ENCODE results near the gene PKN1. TPM values are rescaled to one million over a fixed set of nuclear protein-coding genes. Genes with fewer than 3 reads are reported as not detected.

Gene PKN1
- total RNA-seq, 1 experiment from 2014 or later: 138 TPM

- TF ChIP-seq CTCF (IDR thresholded peaks at IDR 0.05; ENCODE audit: unreplicated experiment): no peak
Measured at GRCh38 chr19:14430712-14431111, 2.4 kb upstream of the PKN1 start.

DNA sequence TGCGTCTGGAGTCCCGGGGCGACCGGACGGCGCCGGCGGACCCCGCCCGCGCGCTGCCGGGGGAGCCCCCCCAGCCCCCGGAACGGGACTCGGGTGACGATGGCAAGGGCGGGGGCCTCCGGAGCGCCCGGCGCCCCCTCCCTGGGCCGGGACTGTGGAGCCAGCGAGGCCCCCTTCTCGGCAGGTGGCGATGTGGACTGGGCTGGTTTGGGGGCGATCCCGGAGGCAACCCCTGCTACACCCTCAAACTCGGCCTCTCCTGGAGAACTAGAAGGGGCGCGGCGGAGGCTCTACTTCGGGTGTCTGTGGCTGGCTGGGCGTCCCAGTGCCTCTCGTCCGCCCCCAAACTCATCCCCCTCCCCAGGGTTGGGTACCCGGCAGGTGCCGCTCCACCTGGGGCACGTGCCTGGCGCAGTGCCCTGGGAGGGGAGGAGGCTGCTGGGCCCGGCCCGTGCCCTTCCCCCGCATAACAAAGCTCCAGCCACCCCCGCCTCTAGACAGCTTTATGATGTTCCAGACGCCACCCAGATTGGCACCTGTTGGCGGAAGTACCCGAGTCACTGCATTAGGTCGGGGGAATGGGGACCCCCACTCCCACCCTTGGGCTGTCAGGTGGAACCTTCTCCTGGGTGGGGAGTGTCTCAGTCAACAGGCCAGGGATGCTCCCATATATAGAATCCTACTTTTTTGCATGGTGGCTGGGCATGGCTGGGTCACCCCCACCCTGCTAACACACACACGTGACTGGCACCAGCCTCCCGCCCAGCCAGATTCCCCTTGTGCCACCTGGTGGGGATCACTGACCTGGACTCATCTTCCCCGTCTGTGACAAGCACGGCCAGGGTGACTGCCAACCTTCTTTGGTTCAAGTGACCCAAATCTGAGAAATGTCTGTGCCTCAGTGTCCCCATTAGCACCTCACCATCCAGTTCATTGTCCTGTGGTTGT is 722 bp downstream of the PKN1 start:
- TSS peak; percentile 27 for BruUV-seq (replicated peaks)
- no peak for TF ChIP-seq CTCF (IDR thresholded peaks at IDR 0.05; ENCODE audit: unreplicated experiment)
- DNase-seq: peak; percentile 60
- Mint-ChIP-seq H3K27me3 (ENCODE audit: unreplicated experiment) (peaks cover 12% of the 10 kb centered on the region), H3K36me3 (ENCODE audit: insufficient read depth, unreplicated experiment) (peaks cover 40% of the 10 kb centered on the region), H3K4me1 (ENCODE audit: low read depth, unreplicated experiment) (peaks cover 14% of the 10 kb centered on the region), H3K27ac (ENCODE audit: unreplicated experiment) (no peak overlapping the region), H3K4me3 (ENCODE audit: low read depth, unreplicated experiment) (peak overlapping the region; percentile 71), H3K9me3 (ENCODE audit: low read depth, unreplicated experiment) (no peaks in the 10 kb centered on the region)
- CTCF ChIA-PET: interaction anchor here (0.7 kb wide), 1 partner anchor 796 kb away, joined by 3 read pairs; no protein-coding TSS in a partner anchor
- intact Hi-C loops (cut with micrococcal nuclease; ENCODE audit: unreplicated experiment): no loop called here

More at GRCh38 chr19:14430712-14431111, 2.4 kb upstream of the PKN1 start:
- no peak for DNase-seq
- CTCF ChIA-PET: interaction anchor here (0.6 to 0.8 kb wide), 2 partner anchors 89 to 362 kb away, joined by 4 to 6 read pairs; no protein-coding TSS in a partner anchor
- H3K27me3 Mint-ChIP-seq (ENCODE audit: unreplicated experiment): peaks cover 12% of the 10 kb centered on the region
- BruUV-seq (replicated peaks): no TSS peak
- peaks cover 40% of the 10 kb centered on the region for H3K36me3 Mint-ChIP-seq (ENCODE audit: insufficient read depth, unreplicated experiment)
- H3K9me3 Mint-ChIP-seq (ENCODE audit: low read depth, unreplicated experiment): no peaks in the 10 kb centered on the region
- peaks cover 14% of the 10 kb centered on the region for H3K4me1 Mint-ChIP-seq (ENCODE audit: low read depth, unreplicated experiment)
- intact Hi-C loops (cut with micrococcal nuclease; ENCODE audit: unreplicated experiment): no loop called here
- no peak overlapping the region for H3K4me3 Mint-ChIP-seq (ENCODE audit: low read depth, unreplicated experiment)
- H3K27ac Mint-ChIP-seq (ENCODE audit: unreplicated experiment): no peak overlapping the region

DNA sequence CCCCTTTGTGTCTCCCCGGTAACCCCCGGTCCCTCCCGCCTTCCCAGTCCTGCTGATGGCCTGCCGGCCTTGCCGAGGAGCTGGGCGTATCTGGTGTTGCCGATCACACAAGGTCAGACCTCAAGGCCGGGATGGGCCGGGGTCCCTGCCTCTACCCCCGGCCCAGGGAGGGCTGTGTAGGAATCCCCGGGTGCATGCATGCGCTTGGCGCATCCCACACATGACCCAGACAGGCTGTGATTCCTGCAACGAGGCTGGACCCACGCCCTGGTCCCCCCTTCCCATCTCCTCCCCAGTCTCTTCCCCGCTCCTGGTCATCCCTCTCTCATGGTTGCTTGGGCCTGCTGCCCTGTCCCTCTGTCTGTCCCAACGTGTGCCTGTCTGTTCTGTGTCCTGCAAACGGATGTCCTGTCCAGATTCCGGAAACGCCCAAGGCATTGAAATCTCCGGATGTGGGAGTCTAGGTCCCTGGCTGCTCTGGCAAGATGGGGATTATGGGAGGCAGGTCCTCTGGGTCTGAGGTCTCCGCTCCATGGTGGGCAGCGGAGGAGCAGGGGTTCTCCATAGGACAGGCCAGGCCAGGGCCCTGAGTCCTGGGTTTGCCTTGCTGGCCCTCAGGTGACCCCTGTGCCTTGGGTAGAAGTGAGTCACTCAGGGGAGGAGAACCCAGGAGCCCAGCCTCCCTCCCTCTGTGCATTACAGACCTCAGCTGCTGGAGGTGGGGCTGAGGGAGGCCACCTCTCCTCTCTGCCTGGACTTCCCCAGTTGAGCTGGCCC is 1.6 kb downstream of the PKN1 start:
- intact Hi-C loops (cut with micrococcal nuclease; ENCODE audit: unreplicated experiment): no loop called here
- TF ChIP-seq CTCF (IDR thresholded peaks at IDR 0.05; ENCODE audit: unreplicated experiment): no peak
- H3K9me3 Mint-ChIP-seq (ENCODE audit: low read depth, unreplicated experiment): no peaks in the 10 kb centered on the region
- CTCF ChIA-PET: interaction anchor here (0.5 to 0.6 kb wide), 2 partner anchors 120 to 420 kb away, joined by 3 read pairs; no protein-coding TSS in a partner anchor
- H3K27ac Mint-ChIP-seq (ENCODE audit: unreplicated experiment): peak overlapping the region; percentile 84
- peaks cover 12% of the 10 kb centered on the region for H3K27me3 Mint-ChIP-seq (ENCODE audit: unreplicated experiment)
- H3K4me1 Mint-ChIP-seq (ENCODE audit: low read depth, unreplicated experiment): peaks cover 20% of the 10 kb centered on the region
- peak overlapping the region; percentile 71 for H3K4me3 Mint-ChIP-seq (ENCODE audit: low read depth, unreplicated experiment)
- peaks cover 44% of the 10 kb centered on the region for H3K36me3 Mint-ChIP-seq (ENCODE audit: insufficient read depth, unreplicated experiment)
- peak; percentile 78 for DNase-seq
- BruUV-seq (replicated peaks): no TSS peak

DNA sequence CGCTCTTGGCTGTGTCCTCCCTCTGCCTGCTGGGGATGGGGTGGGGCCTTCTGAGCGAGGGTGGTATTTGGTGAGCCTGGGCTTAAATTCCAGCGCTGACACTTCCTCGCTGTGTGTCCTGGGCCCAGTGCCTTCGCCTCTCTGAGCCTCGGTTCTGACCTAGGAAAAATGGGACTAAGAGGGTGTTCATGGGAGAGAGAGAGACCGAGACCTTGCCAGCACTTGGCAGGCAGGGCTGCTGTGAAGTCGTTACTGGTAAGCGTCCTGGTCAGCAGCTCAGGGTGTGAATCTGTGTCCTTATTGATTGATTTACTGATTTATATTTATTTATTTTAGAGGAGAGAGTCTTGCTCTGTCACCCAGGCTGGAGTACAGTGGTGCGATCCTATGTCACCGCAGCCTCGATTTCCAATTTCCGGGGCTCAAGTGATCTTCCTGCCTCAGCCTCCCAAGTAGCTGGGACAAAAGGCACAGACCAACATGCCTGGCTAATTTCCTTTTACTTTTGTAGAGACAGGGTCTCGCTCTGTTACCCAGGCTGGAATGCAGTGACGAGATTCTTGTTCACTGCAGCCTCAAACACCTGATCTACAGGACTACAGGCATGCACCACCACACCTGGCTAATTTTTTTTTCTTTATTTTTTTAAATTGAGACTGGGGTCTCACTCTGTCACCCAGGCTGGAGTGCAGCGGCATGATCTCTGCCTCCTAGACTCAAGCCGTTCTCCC is 2.4 kb downstream of the PKN1 start:
- peak overlapping the region; percentile 71 for H3K4me3 Mint-ChIP-seq (ENCODE audit: low read depth, unreplicated experiment)
- H3K27ac Mint-ChIP-seq (ENCODE audit: unreplicated experiment): peak overlapping the region; percentile 84
- H3K27me3 Mint-ChIP-seq (ENCODE audit: unreplicated experiment): peaks cover 9% of the 10 kb centered on the region
- CTCF ChIA-PET: interaction anchor here (0.5 kb wide), 1 partner anchor 420 kb away, joined by 3 read pairs; no protein-coding TSS in a partner anchor
- DNase-seq: no peak
- H3K4me1 Mint-ChIP-seq (ENCODE audit: low read depth, unreplicated experiment): peaks cover 20% of the 10 kb centered on the region
- no TSS peak for BruUV-seq (replicated peaks)
- peaks cover 47% of the 10 kb centered on the region for H3K36me3 Mint-ChIP-seq (ENCODE audit: insufficient read depth, unreplicated experiment)
- TF ChIP-seq CTCF (IDR thresholded peaks at IDR 0.05; ENCODE audit: unreplicated experiment): no peak
- intact Hi-C loops (cut with micrococcal nuclease; ENCODE audit: unreplicated experiment): no loop called here
- H3K9me3 Mint-ChIP-seq (ENCODE audit: low read depth, unreplicated experiment): no peaks in the 10 kb centered on the region

Measured in Calu3 (cell line).